GM12873 (cell line): ENCODE data around the gene STON2.

Experiments used
- TF ChIP-seq, protein P1 (sequence below): IDR thresholded peaks from 2 replicates; pipeline ENCODE4 v1.5.1; 2012; ENCODE audit warnings: low read depth, mild to moderate bottlenecking, moderate library complexity, low read length, control low read depth; ENCODE audit not compliant: insufficient read depth; ENCODE audit errors: missing control alignments

The STON2 gene

DNA sequence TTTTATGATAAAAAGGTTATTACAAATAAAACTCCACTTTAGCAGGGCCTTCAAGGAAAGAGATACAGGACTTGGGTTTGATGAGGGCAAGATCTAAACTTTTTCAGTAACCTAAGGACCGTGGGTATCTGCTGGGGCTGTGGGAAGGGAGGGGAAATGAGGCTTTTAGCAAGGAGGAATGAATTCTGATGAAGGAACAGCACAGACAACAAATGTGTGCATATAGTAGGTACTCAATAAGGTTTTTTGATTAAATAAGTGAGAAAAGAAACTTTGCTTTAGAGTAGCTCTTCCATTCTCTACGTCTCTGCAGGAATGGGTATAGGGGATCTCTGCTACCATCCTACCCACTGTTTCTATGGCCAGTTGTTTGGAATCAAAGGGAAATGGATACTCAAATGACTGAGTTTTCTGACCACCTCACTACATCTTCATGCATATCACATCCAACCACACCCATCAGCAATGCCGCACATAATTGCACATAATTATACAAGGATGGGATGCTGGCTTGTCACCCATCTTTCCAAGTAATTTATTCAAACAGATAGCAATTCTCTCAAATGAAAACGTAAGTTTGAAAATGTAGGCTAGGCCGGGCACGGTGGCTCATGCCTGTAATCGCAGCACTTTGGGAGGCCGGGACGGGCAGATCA is 119.9 kb downstream of the STON2 start:
- TF ChIP-seq, protein P1, sequence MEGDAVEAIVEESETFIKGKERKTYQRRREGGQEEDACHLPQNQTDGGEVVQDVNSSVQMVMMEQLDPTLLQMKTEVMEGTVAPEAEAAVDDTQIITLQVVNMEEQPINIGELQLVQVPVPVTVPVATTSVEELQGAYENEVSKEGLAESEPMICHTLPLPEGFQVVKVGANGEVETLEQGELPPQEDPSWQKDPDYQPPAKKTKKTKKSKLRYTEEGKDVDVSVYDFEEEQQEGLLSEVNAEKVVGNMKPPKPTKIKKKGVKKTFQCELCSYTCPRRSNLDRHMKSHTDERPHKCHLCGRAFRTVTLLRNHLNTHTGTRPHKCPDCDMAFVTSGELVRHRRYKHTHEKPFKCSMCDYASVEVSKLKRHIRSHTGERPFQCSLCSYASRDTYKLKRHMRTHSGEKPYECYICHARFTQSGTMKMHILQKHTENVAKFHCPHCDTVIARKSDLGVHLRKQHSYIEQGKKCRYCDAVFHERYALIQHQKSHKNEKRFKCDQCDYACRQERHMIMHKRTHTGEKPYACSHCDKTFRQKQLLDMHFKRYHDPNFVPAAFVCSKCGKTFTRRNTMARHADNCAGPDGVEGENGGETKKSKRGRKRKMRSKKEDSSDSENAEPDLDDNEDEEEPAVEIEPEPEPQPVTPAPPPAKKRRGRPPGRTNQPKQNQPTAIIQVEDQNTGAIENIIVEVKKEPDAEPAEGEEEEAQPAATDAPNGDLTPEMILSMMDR, result no peak

DNA sequence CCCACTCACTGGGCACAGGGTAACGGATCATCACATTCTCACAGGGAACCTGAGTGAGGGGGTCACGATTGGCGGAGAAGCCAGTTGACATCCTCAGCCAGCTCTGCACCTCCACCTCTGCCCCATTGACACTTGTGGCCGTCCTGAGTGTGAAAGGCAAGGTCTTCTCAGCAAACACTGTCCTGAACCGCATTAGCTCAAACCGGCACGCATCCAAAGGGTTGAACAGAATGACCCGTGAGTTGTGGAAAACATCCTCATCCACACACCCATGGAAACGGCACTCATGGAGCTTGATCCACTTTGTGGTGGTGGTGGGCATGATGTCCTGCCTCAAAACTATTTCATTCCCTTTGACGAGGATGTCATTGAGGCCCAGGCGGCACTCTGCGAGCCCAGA is 123.0 kb downstream of the STON2 start:
- TF ChIP-seq, protein P1, result no peak

DNA sequence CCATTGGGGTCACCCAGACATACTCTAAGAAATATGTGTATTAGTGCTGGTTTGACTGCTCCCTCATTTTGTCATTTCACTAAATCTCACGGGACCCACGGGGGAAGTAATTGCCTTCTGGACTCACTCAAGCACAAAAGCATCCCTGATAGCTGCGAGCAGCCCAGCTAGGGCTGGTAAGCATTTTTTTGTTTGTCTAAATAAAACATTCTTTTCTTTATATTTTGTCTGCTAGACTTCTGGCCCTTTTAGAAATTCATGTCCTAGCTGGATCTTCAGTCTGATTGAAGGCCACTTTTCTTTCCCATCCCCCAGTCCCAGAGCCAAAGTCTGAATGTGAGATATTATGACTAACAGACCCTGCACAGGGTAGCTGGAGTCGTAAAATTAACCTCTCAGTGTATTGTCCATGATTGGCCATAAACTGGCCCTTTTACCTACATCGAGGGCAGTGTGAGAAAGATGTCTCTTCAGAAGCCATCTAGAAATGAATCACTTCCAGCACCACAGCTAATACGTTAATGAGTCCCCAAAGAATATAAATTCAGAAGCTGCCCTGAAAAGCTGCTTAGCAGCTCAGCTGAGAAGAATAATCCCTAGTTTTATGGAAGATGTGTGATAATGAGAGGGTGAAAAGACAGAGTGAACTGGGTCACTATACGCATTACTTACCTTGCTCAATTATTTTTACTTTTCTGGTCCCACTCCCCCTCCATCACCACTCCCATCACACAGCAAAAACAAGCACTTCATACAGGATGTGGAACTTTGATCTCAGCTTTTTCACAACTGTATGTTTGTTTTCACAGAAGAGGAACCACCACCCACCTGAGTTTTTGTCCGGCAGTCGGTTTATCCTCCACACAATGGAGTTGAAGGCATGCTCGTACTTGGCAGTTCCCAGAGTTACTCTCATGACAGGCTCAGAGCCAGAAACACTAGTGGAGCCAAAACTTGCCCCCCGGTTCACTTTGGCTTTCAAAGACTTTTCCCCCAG is 123.8 kb downstream of the STON2 start:
- TF ChIP-seq, protein P1, result no peak

DNA sequence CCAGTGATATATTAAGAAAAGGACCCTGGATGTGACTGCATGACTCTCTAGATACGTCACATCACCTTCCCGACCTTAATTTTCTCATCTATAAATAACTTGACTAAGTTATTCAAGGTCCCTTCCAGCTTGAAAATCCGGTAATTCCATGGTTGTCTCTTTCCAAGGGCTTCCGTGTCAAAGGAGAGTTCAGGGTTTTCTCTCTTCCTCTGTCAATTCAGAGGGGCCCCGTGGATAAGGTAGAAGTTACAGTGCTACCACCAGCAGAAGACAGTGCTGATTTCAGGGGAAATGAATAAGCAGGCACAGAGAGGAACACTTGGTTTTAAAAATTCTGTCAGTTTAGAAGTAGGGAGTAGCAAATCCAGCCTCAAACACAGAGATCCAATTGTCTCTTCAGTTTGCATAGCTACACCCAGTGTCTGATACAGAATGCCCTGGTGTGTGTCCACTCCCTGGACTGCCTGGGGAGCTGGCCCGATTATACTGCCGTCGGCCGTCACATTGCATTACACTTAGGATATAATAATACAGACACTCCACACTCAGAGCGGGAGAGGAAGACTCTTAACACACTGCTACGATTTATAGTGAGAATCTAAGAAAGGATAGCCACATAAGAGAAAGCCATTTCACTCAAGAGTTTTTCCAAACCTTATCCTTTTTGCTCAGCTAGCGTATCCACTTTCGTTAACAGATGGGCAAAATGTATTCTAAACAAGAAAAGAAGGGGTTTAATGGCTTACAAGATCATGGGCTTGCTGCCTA is 124.6 kb downstream of the STON2 start:
- TF ChIP-seq, protein P1, result no peak

- TF ChIP-seq, protein P1, result no peak
These were observed 126.1 kb downstream of the STON2 start for GRCh38 chr14:81273961-81274575.

- TF ChIP-seq, protein P1, result no peak
These were observed 126.6 kb downstream of the STON2 start for GRCh38 chr14:81273521-81273920.
